ENCODE results near the gene CDH12. TPM values are rescaled to one million over a fixed set of nuclear protein-coding genes. Genes with fewer than 3 reads are reported as not detected.

Gene CDH12
- total RNA-seq, 1 experiment from 2014 or later, result 33.1 TPM

DNA sequence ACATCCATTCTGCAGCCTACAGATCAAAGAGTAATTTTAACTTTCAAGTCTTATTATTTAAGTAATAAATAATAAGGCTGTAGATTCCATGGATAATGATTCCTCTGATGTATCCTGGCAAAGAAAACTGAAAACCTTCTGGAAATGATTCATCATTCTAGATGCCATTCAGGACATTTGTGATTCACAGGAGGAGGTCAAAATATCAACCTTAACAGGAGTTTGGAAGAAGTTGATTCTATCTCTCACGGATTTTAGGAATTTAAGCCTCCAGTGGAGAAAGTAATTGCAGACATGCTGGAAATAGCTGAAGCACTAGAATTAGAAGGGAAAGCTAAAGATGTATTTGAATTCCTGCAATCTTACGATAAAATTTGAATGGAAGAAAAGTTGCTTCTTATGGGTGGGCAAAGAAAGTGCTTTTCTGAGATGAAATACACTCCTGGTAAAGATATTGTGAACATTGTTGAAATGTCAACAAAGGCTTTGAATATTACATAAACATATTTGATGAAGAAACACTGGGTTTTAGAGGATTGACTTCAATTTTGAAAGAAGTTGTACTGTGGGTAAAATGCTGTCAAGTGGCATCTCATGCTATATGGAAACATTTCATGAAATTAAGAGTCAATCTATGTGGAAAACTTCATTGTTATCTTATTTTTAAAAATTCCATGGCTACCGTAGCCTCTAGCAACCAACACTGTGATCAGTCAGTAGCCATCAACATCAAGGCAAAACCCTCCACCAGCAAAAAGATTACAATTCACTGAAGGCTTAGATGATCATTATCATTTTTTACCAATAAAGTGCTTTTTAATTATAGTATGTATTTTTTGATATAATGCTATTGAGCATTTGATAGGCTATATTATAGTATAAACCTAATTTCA is 1141.0 kb downstream of the CDH12 start:
- no peak for DNase-seq (ENCODE audit: low read depth, low spot score)
- in situ Hi-C loops (cut with HindIII; ENCODE audit: low pct_unique_long_range_greater_than_20kb, low sequenced_read_pairs), result no loop called here

DNA sequence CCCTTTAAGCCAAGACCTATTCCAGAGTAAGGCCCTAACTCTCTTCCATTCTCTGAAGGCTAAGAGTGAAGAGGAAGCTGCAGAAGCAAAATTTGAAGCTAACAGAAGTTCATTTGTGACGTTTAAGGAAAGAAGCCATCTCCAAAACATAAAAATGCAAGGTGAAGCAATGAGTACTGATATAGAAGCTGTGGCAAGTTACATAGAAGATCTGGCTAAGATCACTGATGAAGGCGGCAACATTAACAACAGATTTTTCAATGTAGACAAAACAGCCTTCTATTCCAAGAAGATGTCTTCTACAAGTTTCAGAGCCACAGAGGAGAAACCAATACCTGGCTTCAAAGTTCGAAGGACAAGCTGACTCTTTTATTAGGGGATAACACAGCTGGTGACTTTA is 1143.4 kb downstream of the CDH12 start:
- DNase-seq (ENCODE audit: low read depth, low spot score), result no peak
- in situ Hi-C loops (cut with HindIII; ENCODE audit: low pct_unique_long_range_greater_than_20kb, low sequenced_read_pairs), result no loop called here

DNA sequence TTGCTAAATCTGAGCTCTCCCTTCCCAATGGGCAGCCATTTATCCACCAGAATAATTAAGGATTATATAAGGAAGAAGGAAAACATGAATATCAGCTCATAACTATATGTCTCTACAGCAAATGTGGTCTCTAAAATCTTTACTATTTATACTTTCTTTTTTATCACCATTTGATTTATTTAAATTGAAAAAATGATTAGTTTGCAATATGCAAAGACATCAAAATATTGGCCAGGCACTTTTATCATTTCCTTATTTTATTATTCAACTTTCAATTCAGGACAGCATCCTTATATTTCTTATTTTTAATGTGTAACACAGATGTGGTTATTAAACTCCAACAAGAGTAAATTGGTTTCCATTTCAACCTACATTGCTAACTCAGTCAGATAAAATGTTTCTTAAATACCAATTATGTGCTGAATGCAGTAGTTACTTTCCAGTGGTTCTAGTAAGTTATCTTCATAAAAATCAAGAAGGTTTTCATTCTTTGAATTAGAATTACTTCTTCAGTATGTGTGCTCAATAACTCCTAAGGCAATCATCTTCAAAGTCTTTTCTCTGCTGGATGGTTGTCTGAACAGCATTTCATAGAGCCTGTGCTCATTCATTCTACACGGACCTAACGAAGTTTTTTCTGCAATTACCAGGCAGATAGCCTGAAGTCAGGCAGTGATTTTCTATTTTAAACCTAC is 1148.0 kb downstream of the CDH12 start:
- no peak for DNase-seq (ENCODE audit: low read depth, low spot score)
- in situ Hi-C loops (cut with HindIII; ENCODE audit: low pct_unique_long_range_greater_than_20kb, low sequenced_read_pairs), result no loop called here

DNA sequence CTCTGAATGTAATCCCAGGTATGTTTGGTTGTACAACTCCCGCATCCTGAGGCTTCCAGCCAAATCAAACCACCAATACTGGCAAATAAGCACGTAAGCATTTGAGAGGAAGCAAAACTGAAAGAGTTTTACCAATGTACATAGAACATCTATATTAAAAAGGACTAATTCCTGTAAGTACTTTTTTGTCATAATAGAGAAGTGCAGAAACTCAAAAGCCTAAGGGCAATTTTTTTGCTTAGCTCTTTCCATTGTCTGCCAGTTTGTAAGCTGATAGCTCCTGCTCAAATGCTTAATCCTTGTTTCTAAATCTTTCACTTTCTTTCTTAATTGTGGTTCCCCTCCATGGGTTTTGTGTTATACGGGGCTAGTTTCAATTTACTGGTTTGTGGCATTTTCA is 1151.8 kb downstream of the CDH12 start:
- DNase-seq (ENCODE audit: low read depth, low spot score), result no peak
- in situ Hi-C loops (cut with HindIII; ENCODE audit: low pct_unique_long_range_greater_than_20kb, low sequenced_read_pairs), result no loop called here

Data from SK-MEL-5 (cell line).